Measurements from ENCODE around the gene RARS2. TPM values are rescaled to one million over a fixed set of nuclear protein-coding genes. Genes with fewer than 3 reads are reported as not detected.
"Not testable (repeated sequence)": the region's sequence is repeated elsewhere in the genome, so short reads cannot be mapped to it uniquely, and the experiment has no call there.

Gene RARS2, protein sequence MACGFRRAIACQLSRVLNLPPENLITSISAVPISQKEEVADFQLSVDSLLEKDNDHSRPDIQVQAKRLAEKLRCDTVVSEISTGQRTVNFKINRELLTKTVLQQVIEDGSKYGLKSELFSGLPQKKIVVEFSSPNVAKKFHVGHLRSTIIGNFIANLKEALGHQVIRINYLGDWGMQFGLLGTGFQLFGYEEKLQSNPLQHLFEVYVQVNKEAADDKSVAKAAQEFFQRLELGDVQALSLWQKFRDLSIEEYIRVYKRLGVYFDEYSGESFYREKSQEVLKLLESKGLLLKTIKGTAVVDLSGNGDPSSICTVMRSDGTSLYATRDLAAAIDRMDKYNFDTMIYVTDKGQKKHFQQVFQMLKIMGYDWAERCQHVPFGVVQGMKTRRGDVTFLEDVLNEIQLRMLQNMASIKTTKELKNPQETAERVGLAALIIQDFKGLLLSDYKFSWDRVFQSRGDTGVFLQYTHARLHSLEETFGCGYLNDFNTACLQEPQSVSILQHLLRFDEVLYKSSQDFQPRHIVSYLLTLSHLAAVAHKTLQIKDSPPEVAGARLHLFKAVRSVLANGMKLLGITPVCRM
- polyA plus RNA-seq (ENCODE audit: insufficient read length in 12 of 12) = 10 to 100 TPM in 11 of 12 donors, not detected in 1; 37.1 to 61.4 (median 48.4) TPM
- long read RNA-seq, donor 1, partial matches to known transcripts = 25 of 34 reads
- long read RNA-seq, donor 1, other reads (novel, unspliced or antisense) = 7 of 34 reads
- long read RNA-seq, donor 2, partial matches to known transcripts = 23 of 32 reads
- long read RNA-seq, donor 2, other reads (novel, unspliced or antisense) = 7 of 32 reads
- long read RNA-seq, donor 3, partial matches to known transcripts = 7 of 9 reads
- long read RNA-seq, donor 3, other reads (novel, unspliced or antisense) = 0 of 9 reads
- long read RNA-seq, donor 4, partial matches to known transcripts = 0 of 1 reads
- long read RNA-seq, donor 4, other reads (novel, unspliced or antisense) = 0 of 1 reads
- long read RNA-seq, donor 5, partial matches to known transcripts = 0 of 3 reads
- long read RNA-seq, donor 5, other reads (novel, unspliced or antisense) = 0 of 3 reads
- long read RNA-seq, donor 6, partial matches to known transcripts = 0 of 2 reads
- long read RNA-seq, donor 6, other reads (novel, unspliced or antisense) = 0 of 2 reads
- long read RNA-seq, donor 7, partial matches to known transcripts = 0 of 2 reads
- long read RNA-seq, donor 7, other reads (novel, unspliced or antisense) = 0 of 2 reads
- long read RNA-seq, donor 8, partial matches to known transcripts = 0 of 4 reads
- long read RNA-seq, donor 8, other reads (novel, unspliced or antisense) = 0 of 4 reads
- long read RNA-seq, donor 9, partial matches to known transcripts = 6 of 9 reads
- long read RNA-seq, donor 9, other reads (novel, unspliced or antisense) = 0 of 9 reads
- long read RNA-seq, donor 10, partial matches to known transcripts = 0 of 1 reads
- long read RNA-seq, donor 10, other reads (novel, unspliced or antisense) = 0 of 1 reads
- long read RNA-seq, donor 11, partial matches to known transcripts = 5 of 10 reads
- long read RNA-seq, donor 11, other reads (novel, unspliced or antisense) = 5 of 10 reads

GRCh38 chr6:87589693-87590416 is at the start of gene RARS2, which contains the start of gene ORC3:
RARS2 (minus strand) TSS chr6:87589987; CDS start chr6:87589957, 30 bp downstream.
ORC3 (plus strand) TSS chr6:87590135; CDS start chr6:87590169, 34 bp downstream.
- DNase-seq = peak; percentile 96

GRCh38 chr6:87639373-87639772 is 49.6 kb upstream of the RARS2 start:
- no peak for DNase-seq

GRCh38 chr6:87637106-87637505 is 47.3 kb upstream of the RARS2 start:
- DNase-seq = no peak

DNA sequence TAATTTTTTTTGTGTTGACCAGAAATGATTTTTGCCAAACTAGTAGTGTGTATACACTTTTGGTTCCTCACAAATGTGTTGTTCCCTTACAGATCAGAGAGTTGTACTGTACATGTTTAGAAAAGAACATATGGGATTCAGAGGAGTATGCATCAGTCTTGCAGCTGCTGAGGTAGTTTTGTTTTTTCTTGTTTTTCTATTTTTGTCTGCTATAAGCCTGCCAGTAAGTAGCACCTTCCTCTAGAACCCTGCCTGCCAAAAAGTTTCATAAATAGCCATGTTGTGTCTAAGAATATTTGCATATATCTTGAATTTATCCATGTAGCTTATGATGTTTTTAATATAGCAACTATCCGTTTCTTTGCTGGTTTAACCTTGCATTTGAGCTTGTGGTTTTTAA is 46.5 kb upstream of the RARS2 start:
- no peak for DNase-seq

DNA sequence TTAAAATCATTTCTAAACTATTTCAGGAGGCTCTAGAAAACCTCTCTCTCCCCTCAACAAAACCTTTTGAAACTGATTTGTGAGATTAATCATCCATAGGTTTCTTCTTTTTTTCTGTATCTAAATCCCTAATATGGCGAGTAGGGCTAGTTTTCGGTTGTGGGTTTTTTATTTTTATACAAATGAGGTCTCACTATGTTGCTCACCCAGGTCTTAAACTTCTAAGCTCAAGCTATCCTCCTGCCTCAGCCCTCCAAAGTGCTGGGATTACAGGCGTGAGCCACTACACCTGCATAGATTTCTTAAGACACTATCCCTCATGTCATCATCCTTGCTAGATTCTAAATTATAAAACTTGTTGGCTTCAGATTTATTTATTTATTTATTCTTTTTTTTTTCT is 44.1 kb upstream of the RARS2 start:
- no peak for DNase-seq

DNA sequence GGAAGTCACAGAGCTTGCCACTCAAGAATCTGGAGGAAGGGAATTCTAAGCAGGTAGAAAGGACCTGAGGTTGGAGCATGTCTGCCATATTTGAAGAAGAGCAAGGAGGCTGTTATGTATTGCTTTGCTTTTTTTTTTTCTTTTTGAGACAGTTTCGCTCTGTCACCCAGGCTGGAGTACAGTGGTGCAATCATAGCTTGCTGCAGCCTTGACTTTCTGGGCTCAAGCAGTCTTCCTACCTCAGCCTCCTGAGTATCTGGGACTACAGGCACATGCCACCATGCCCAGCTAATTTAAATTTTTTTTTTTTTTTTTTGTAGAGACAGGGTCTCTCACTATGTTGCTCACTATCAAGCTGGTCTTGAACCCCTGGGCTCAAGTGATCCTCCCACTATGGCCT is 41.0 kb upstream of the RARS2 start:
- DNase-seq = no peak

DNA sequence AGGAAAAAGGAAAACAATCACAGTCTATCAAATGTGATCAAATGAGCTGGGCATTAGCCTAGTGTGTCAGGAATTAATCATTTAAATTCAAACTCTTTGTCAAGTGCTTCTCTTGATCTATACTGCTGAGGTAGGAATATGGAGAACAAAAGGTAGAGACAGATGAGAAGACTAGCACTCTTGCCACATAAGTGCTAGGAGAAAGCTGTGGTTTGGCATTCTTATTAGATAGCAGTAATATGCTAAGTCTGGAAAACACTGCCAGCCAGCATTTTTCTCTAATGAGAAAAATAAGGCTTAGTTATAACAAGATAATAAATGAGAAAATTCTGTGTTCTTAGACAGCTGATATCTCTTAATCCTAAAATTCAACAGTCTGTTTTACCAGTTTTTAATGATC is 39.1 kb upstream of the RARS2 start:
- DNase-seq = no peak

DNA sequence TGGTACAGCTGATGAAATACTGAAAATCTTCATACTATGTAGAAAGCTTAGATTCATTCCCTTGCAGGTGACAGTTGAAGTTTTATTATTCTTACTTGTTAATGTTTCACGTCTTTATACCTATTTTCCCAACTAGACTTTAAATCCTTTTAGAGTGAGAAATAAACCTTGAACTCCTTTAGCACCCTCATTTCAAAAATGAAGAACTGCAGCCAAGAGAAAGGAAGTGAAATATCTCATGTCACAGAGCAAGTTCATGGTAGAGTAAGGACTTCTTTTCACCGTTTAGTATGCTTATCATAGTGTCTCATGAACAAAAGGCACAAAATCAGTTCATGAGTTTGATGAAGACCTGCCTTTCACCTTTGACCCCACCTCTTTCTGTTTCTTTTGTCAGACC is 38.6 kb upstream of the RARS2 start:
- DNase-seq = no peak

GRCh38 chr6:87623248-87623647 is 33.5 kb upstream of the RARS2 start:
- DNase-seq = no peak

DNA sequence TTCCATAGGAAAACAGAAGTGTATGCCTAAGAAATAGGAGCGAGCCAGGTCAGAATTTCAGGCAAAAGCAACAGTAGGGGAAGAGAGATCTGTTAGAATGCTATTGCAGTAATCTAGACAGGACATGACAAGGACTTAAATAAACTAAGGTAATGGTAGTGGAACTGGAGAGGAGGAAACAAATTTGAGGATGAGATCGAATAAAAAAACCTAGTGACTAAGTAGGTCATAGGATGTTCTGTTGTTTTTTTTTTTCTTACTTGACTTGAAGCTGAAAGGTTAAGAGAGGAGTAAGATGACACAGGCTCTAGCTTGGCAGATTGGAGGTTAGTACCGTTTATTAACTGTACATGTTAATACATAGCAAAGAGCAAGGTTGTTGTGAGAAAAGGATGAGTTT is 28.7 kb upstream of the RARS2 start:
- DNase-seq = no peak

- no peak for DNase-seq
These were observed 27.6 kb upstream of the RARS2 start for GRCh38 chr6:87617405-87617804.

DNA sequence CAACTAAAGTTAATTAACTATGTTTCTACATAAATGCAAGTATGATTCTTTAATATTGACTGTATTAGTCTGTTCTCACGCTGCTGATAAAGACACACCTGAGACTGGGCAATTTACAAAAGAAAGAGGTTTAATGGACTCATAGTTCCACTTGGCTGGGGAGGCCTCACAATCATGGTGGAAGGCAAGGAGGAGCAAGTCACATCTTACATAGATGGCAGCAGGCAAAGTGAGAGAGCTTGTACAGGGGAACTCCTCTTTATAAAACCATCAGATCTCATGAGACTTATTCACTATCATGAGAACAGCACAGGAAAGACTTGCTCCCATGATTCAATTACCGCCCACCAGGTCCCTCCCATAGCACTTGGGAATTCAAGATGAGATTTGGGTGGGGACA is 23.2 kb upstream of the RARS2 start:
- not testable (repeated sequence) for DNase-seq

DNA sequence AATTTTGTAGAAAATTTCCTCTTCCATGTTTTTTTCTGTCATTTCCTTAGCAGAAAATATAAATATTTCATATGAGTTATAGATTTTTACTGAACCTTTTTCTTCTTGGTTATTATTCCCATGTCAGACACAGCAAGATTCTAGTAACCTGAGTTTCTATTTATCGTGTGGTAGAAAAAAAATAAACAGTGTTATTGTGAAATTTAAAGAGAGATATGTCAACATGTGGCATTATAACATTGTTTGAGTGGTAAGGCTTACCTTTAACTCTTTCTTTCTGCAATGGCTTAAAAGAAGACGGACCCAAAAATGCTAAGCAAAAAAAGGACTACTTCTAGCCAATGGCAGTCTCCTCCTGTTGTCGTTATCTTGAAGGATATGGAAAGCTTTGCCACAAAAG is 19.0 kb upstream of the RARS2 start:
- DNase-seq = no peak

GRCh38 chr6:87606199-87606598 is 16.4 kb upstream of the RARS2 start:
- DNase-seq = no peak

- DNase-seq = no peak
These were observed 10.8 kb upstream of the RARS2 start for GRCh38 chr6:87600576-87600975.

GRCh38 chr6:87590990-87591389 is 1.2 kb upstream of the RARS2 start:
- DNase-seq = no peak

- no peak for DNase-seq
These were observed 662 bp upstream of the RARS2 start for GRCh38 chr6:87590417-87590880.

GRCh38 chr6:87588756-87589407 is 905 bp downstream of the RARS2 start:
- DNase-seq = peak; percentile 13

DNA sequence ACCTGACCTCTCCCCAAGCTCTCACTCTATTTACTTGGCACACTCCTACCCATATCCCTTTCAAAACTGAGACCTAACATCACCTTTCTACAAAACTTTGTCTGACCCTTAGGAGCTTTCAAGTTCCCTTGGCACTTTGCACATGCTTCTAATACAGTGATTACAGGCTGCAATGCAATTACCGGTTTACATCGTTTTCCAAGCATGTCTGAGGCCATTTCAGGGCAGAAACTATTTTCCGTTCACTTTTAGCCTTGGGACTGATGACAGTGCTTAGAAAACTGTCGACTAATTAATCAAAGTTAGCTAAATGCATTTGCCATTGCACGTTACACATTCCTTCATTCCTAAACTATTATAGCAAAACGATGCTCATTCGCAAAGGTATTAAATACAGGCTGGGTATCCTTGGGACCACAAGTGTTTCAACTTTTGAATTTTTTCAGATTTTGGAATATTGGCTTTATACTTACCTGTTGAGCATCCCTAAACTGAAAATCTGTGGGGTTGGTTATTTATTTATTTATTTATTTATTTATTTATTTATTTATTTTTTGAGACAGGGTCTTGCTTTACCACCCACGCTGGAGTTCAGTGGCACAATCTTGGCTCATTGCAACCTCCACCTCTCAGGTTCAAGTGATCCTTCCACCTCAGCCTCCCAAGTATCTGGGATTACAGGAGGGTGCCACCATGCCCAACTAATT is 3.3 kb downstream of the RARS2 start:
- no peak for DNase-seq

Data from muscle of arm (tissue), 14 donors.